Panc1 (cell line): Measurements from ENCODE around the gene LAMC2. TPM values are rescaled to one million over a fixed set of nuclear protein-coding genes. Genes with fewer than 3 reads are reported as not detected.

Experiments
- ATAC-seq: fragments of 200-7000 bp; cut with Tn5 transposase; 2 replicates; pipeline ENCODE4 v1.9.1; 2020; ENCODE audit warnings: mild to moderate bottlenecking, moderate library complexity
- BruUV-seq: library from RNA; stranded (reverse); fragments of 400-500 nt; replicated peaks from 2 replicates; lab custom pipeline; 2021; lab: Mats Ljungman, UMichigan
- CTCF ChIA-PET: fragments of 300-600 bp; sonication (Branson Sonifier 250); formaldehyde crosslinking; loops from one replicate; lab custom pipeline; 2022; ENCODE audit warnings: antibody characterized with exemption; lab: Charles Lee
- POLR2A ChIA-PET: fragments of 300-600 bp; sonication (Branson Sonifier 250); formaldehyde crosslinking; loops from one replicate; lab custom pipeline; 2022; ENCODE audit warnings: antibody characterized with exemption; lab: Charles Lee
- DNase-seq: peaks from one replicate; pipeline ENCODE4 v3.0.0-alpha.2; 2010; ENCODE audit warnings: low read depth, low spot score
- H3K27ac ChIP-seq: 2 replicates; pipeline ENCODE4 v1.5.1; 2011; ENCODE audit warnings: mild to moderate bottlenecking, low read length, inconsistent platforms
- H3K27me3 ChIP-seq: fragments of 200-500 bp; sonication (Bioruptor generic); 2 replicates; pipeline ENCODE4 v1.6.0; 2014; ENCODE audit warnings: low read length, inconsistent platforms; ENCODE audit not compliant: control insufficient read depth, insufficient read depth
- H3K36me3 ChIP-seq: fragments of 200-500 bp; sonication (Bioruptor generic); 2 replicates; pipeline ENCODE4 v1.5.1; 2014; ENCODE audit warnings: inconsistent platforms, mild to moderate bottlenecking, low read length, moderate library complexity; ENCODE audit not compliant: control insufficient read depth, insufficient read depth
- H3K4me1 ChIP-seq: 2 replicates; pipeline ENCODE4 v1.5.1; 2011; ENCODE audit warnings: inconsistent platforms, mild to moderate bottlenecking, low read length, moderate library complexity; ENCODE audit not compliant: control insufficient read depth, insufficient read depth
- H3K4me3 ChIP-seq, 2 experiments: 2 replicates each; pipeline ENCODE4 v1.5.1; 2011 to 2012; ENCODE audit warnings: low read depth in 2 of 2, low read length in 2 of 2, mild to moderate bottlenecking in 2 of 2, inconsistent platforms in 1 of 2, moderate library complexity in 1 of 2
- H3K9me3 ChIP-seq: fragments of 200-500 bp; sonication (Bioruptor generic); 2 replicates; pipeline ENCODE4 v1.5.1; 2014; ENCODE audit warnings: low read depth, mild to moderate bottlenecking, inconsistent platforms, low read length, moderate library complexity; ENCODE audit not compliant: control insufficient read depth, insufficient read depth
- CTCF ChIP-seq: fragments of 450-650 bp; IDR thresholded peaks from 2 replicates; pipeline ENCODE4 v1.5.1; 2017; ENCODE audit warnings: mild to moderate bottlenecking
- POLR2AphosphoS5 ChIP-seq: IDR thresholded peaks from 2 replicates; pipeline ENCODE4 v1.6.1; 2012; ENCODE audit warnings: mild to moderate bottlenecking, low read depth, low read length, moderate library complexity
- REST ChIP-seq, 2 experiments: IDR thresholded peaks; 2 replicates each; pipeline ENCODE4 v1.6.1; 2011 to 2012; ENCODE audit warnings: low read depth in 2 of 2, control low read depth in 1 of 2, low read length in 1 of 2, mild to moderate bottlenecking in 1 of 2, moderate library complexity in 1 of 2; ENCODE audit not compliant: insufficient read depth in 1 of 2
- SIN3A ChIP-seq: IDR thresholded peaks from 2 replicates; pipeline ENCODE4 v1.6.1; 2012; ENCODE audit warnings: low read depth, mild to moderate bottlenecking, low read length, moderate library complexity, borderline replicate concordance; ENCODE audit not compliant: insufficient read depth
- TCF7L2 ChIP-seq: IDR thresholded peaks from 2 replicates; pipeline ENCODE4 v1.6.1; 2011; ENCODE audit warnings: mild to moderate bottlenecking, low read depth, low read length, inconsistent platforms
- in situ Hi-C: cut with HindIII; loops from 2 replicates; pipeline ENCODE4 v1.10.0; 2016; ENCODE audit warnings: low sequenced_read_pairs, low pct_unique_long_range_greater_than_20kb
- intact Hi-C: fragments of 100-400 bp; cut with micrococcal nuclease; formaldehyde crosslinking; loops from one replicate; pipeline ENCODE4 v1.10.0; 2022; ENCODE audit not compliant: unreplicated experiment
- total RNA-seq: library from RNA; stranded (reverse); gene quantifications from one replicate; pipeline ENCODE4 v1.2.1, GENCODE V29; 2021; ENCODE audit not compliant: unreplicated experiment

The LAMC2 gene
- total RNA-seq, 1 experiment from 2014 or later: 8.3 TPM

DNA sequence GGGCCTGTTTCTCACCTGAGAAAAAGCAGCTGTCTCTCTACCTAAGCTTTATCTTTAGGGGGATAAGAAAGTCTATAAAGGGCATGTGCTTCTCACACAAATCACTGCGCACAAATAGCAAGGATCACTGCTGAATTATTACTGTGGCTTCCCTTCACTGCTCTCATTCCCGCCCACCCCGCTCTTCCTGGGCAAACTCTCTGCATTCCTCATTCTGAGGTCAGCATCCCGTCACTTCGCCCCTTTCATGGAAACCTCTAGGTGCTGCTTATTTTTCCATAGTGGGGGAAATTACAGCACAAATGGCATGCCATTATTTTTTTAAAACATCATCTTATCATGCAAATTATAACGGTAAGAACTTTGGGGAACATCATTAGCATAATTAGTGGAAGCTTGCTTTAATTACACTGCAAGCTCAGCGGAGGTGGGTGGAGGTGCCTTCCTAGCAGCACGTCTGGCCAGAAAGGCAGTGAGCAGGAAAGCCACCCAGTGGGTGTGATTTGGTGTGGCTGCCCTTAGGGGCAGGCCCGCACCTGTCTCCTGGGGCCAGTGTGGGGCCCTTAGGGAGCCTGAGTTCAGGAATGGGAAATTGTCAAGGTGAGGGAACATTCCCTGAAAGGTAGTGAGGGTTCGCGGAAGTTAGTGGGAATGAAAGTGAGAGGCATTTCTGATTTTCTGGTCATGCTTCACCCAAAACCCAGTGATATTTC lies 105.9 kb downstream of the LAMC2 start:
- ChIA-PET CTCF (interaction anchor here (0.6 kb wide), 1 partner anchor 1017 kb away, joined by 3 read pairs; no protein-coding TSS in a partner anchor), POLR2A (no interaction called here)
- BruUV-seq: no TSS peak
- Histone ChIP-seq H3K4me1 (no peaks in the 10 kb centered on the region), H3K4me3 (no peak overlapping the region), H3K9me3 (no peaks in the 10 kb centered on the region), H3K27me3 (no peaks in the 10 kb centered on the region), H3K27ac (no peak overlapping the region), H3K36me3 (no peaks in the 10 kb centered on the region)
- no peak for ATAC-seq
- in situ Hi-C loops: no loop called here
- DNase-seq: no peak
- TF ChIP-seq POLR2AphosphoS5: no peak
- TF ChIP-seq SIN3A: no peak
- TF ChIP-seq TCF7L2: no peak
- TF ChIP-seq CTCF: no peak
- TF ChIP-seq REST (IDR thresholded peaks at IDR 0.05; ENCODE audit: insufficient read depth in 1 of 2, low read depth in 2 of 2, low read length in 1 of 2): no peak
- intact Hi-C loops: no loop called here

GRCh38 chr1:183293241-183293640 lies 107.2 kb downstream of the LAMC2 start:
- no peak for TF ChIP-seq TCF7L2
- TF ChIP-seq CTCF: no peak
- no peak for TF ChIP-seq SIN3A
- no peak for TF ChIP-seq POLR2AphosphoS5
- TF ChIP-seq REST (IDR thresholded peaks at IDR 0.05; ENCODE audit: insufficient read depth in 1 of 2, low read depth in 2 of 2, low read length in 1 of 2): no peak
- no peak for DNase-seq
- H3K27me3 ChIP-seq: no peaks in the 10 kb centered on the region
- H3K36me3 ChIP-seq: no peaks in the 10 kb centered on the region
- H3K27ac ChIP-seq: no peak overlapping the region
- no peaks in the 10 kb centered on the region for H3K4me1 ChIP-seq
- BruUV-seq: no TSS peak
- ATAC-seq: no peak
- intact Hi-C loops (no loop called here), in situ Hi-C loops (no loop called here)
- POLR2A ChIA-PET: no interaction called here
- no peaks in the 10 kb centered on the region for H3K9me3 ChIP-seq
- CTCF ChIA-PET: no interaction called here
- H3K4me3 ChIP-seq: no peak overlapping the region
